AG09319 (cell line): ENCODE results near the gene LGI4.

Source experiments
- DNase-seq: peaks from one replicate; pipeline ENCODE4 v3.0.0-alpha.2; 2010; ENCODE audit warnings: low read depth; ENCODE audit errors: extremely low read depth
- CTCF ChIP-seq: IDR thresholded peaks from 2 replicates; pipeline ENCODE4 v1.5.1; 2011; ENCODE audit warnings: low read depth, mild to moderate bottlenecking, inconsistent platforms, low read length, moderate library complexity

Gene LGI4

GRCh38 chr19:35125270-35125717 lies 9.6 kb downstream of the LGI4 start:
- DNase-seq = no peak

GRCh38 chr19:35124098-35125060 lies 10.5 kb downstream of the LGI4 start:
- DNase-seq = peak; percentile 81
- TF ChIP-seq CTCF = no peak

More at GRCh38 chr19:35125270-35125717, 9.6 kb downstream of the LGI4 start:
- TF ChIP-seq CTCF = no peak

- no peak for TF ChIP-seq CTCF
- DNase-seq = no peak
Observed at GRCh38 chr19:35123573-35123972, 11.3 kb downstream of the LGI4 start.

- no peak for TF ChIP-seq CTCF
- no peak for DNase-seq
Observed at GRCh38 chr19:35122687-35123551, 11.9 kb downstream of the LGI4 start.

- no peak for DNase-seq
- no peak for TF ChIP-seq CTCF
Observed at GRCh38 chr19:35120898-35121297, 14.0 kb downstream of the LGI4 start.

- peak; percentile 70 for DNase-seq
- no peak for TF ChIP-seq CTCF
Observed at GRCh38 chr19:35120492-35120891, 14.4 kb downstream of the LGI4 start.
